Measurements from ENCODE around the gene SLC35G6.
"Not testable (repeated sequence)": the region's sequence is repeated elsewhere in the genome, so short reads cannot be mapped to it uniquely, and the experiment has no call there.

Gene SLC35G6

GRCh38 chr17:7467498-7467897 is 13.7 kb upstream of the SLC35G6 start:
- FAIRE-seq (no peak), DNase-seq (ENCODE audit: insufficient read length, low spot score) (no peak)
- TF ChIP-seq CTCF (IDR thresholded peaks at IDR 0.05; ENCODE audit: insufficient read depth, missing control alignments) = no peak

GRCh38 chr17:7468290-7468689 is 13.0 kb upstream of the SLC35G6 start:
- TF ChIP-seq CTCF (IDR thresholded peaks at IDR 0.05; ENCODE audit: insufficient read depth, missing control alignments) = no peak
- FAIRE-seq (no peak), DNase-seq (ENCODE audit: insufficient read length, low spot score) (no peak)

GRCh38 chr17:7468804-7469389 is 12.3 kb upstream of the SLC35G6 start:
- FAIRE-seq (no peak), DNase-seq (ENCODE audit: insufficient read length, low spot score) (no peak)
- no peak for TF ChIP-seq CTCF (IDR thresholded peaks at IDR 0.05; ENCODE audit: insufficient read depth, missing control alignments)

- DNase-seq (ENCODE audit: insufficient read length, low spot score); FAIRE-seq: not testable (repeated sequence)
Observed at GRCh38 chr17:7469843-7470242, 11.4 kb upstream of the SLC35G6 start.

GRCh38 chr17:7470457-7470973 is 10.7 kb upstream of the SLC35G6 start:
- DNase-seq (ENCODE audit: insufficient read length, low spot score); FAIRE-seq: not testable (repeated sequence)

GRCh38 chr17:7471729-7472128 is 9.5 kb upstream of the SLC35G6 start:
- no peak for DNase-seq (ENCODE audit: insufficient read length, low spot score)
- FAIRE-seq = no peak
- no peak for TF ChIP-seq CTCF (IDR thresholded peaks at IDR 0.05; ENCODE audit: insufficient read depth, missing control alignments)

GRCh38 chr17:7474767-7475166 is 6.5 kb upstream of the SLC35G6 start:
- FAIRE-seq; DNase-seq (ENCODE audit: insufficient read length, low spot score): not testable (repeated sequence)

GRCh38 chr17:7475764-7476422 is 5.4 kb upstream of the SLC35G6 start:
- DNase-seq (ENCODE audit: insufficient read length, low spot score) (no peak), FAIRE-seq (no peak)
- TF ChIP-seq CTCF (IDR thresholded peaks at IDR 0.05; ENCODE audit: insufficient read depth, missing control alignments) = no peak

- no peak for FAIRE-seq
- no peak for TF ChIP-seq CTCF (IDR thresholded peaks at IDR 0.05; ENCODE audit: insufficient read depth, missing control alignments)
- DNase-seq (ENCODE audit: insufficient read length, low spot score) = no peak
Observed at GRCh38 chr17:7476494-7476893, 4.8 kb upstream of the SLC35G6 start.
